Measurements from ENCODE around the gene LAMB3. TPM values are rescaled to one million over a fixed set of nuclear protein-coding genes. Genes with fewer than 3 reads are reported as not detected.

The LAMB3 gene
- total RNA-seq, 1 experiment from 2014 or later = 13.7 TPM

Other genes starting within 250 kb of the LAMB3 start
- not detected in 2 replicates for gene CAMK1G, start 68.7 kb downstream of the LAMB3 start, total RNA-seq (2014; rRNA removed; shearing (Covaris generic))
- not detected in 2 replicates for gene G0S2, start 23.0 kb upstream of the LAMB3 start, total RNA-seq (2014; rRNA removed; shearing (Covaris generic))
- gene HSD11B1, start 52.4 kb upstream of the LAMB3 start, total RNA-seq (2014; rRNA removed; shearing (Covaris generic)) = 0.69 and 1.5 TPM in 2 replicates
- gene TRAF3IP3, start 103.6 kb upstream of the LAMB3 start, total RNA-seq (2014; rRNA removed; shearing (Covaris generic)) = not detected in 2 replicates
- 5.0 and 6.6 TPM in 2 replicates for gene C1orf74, start 132.1 kb upstream of the LAMB3 start, total RNA-seq (2014; rRNA removed; shearing (Covaris generic))
- 0.02 TPM in 1 of 2 replicates, not detected in the other for gene IRF6, start 153.7 kb upstream of the LAMB3 start, total RNA-seq (2014; rRNA removed; shearing (Covaris generic))
- gene UTP25, start 175.5 kb upstream of the LAMB3 start, total RNA-seq (2014; rRNA removed; shearing (Covaris generic)) = 12.1 and 15.9 TPM in 2 replicates